B cell (primary cell): ENCODE data around the gene ATP10A.

Source experiments
- CTCF ChIP-seq: fragments of 200-600 bp; IDR thresholded peaks from one replicate; pipeline ENCODE4 v1.8.0; 2022; ENCODE audit warnings: antibody characterized with exemption, mild to moderate bottlenecking
- EZH2 ChIP-seq: IDR thresholded peaks from 2 replicates; pipeline ENCODE4 v1.6.1; 2012; ENCODE audit warnings: borderline replicate concordance, low read depth, mild to moderate bottlenecking, moderate library complexity, low read length; ENCODE audit not compliant: insufficient read depth, poor library complexity, severe bottlenecking

DNA sequence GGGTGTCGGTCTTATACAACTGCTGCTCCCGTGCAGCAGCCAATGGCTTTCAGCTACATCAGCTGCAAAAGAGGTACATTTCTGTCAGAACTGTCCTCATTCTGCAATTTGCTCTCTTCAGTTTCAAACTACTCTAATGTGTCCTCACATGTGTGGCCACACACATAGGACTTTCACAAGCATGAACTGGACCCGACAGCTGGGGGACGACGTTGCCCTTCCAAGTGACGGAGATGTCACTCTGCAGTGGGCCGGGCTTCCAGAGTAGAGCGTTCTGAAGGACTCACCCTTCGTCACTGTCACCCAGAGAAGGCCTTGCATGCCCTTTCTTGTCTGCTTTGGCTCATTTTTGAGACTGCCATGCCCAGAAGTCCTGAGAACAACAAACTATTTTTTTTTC is 189.8 kb downstream of the ATP10A start:
- TF ChIP-seq CTCF (no peak), EZH2 (no peak)
